Measurements from ENCODE around the gene PPP6C. TPM values are rescaled to one million over a fixed set of nuclear protein-coding genes. Genes with fewer than 3 reads are reported as not detected.

Gene PPP6C
- total RNA-seq (2014; rRNA removed; shearing (Covaris generic)) (46.4 and 55.0 TPM in 2 replicates), polyA plus RNA-seq (2016; fragmentation: Nextera tagmentation; extraction: Ambion mirVana) (31.9 and 32.7 TPM in 2 replicates)
- long read RNA-seq, full-length matches to known transcripts = 19 of 21 reads
- long read RNA-seq, partial matches to known transcripts = 0 of 21 reads
- long read RNA-seq, other reads (novel, unspliced or antisense) = 2 of 21 reads

DNA sequence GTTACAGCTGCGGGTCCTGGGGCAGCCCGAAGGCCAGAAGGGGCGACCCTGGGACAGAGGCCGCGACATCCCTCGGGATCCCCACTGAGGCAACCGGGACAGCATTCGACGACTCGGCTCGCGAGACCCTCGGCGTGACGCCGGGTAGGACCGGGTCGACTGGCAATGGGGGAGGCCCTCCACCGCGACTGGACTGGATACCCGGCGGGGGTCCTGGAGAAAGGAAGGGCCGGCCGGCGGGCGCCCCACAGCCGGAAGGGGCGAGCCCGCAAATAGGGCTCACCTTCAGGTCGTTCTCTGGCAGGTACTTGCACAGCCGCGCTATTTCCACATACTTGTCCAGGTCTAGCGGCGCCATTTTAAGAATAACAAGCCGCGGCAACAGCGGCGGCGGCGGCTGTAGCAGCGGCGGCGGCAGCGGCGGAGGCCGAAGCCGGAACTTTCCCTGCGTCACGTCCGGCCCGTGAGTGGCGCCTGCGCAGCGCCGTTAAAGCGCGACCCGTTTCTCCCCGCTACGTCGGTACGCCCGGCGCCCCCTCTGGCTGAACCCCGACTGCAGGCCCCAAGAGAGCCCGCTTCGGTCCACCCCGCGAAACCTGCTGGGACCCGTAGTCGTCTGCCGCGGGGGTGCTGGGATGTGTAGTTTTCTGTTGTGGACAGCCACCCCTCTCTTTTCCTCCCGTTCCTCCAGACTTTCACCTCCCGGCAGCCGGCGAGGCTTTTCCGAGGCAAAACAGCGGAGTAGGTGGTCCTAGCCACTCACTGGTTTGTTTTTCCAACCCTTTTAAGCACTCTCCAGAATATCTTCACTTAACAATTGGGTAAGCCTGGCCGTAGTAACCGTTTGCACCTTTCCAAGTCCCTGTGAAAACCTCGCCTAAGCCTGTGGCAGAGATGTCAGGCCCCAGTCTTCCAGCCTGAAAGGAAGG, at the start of gene PPP6C:
Gene PPP6C (minus strand): TSS at position 443 of the 929 bp plus-strand sequence. CDS start 85 bp downstream, at position 358.
- no peaks in the 10 kb centered on the region for H3K36me3 Mint-ChIP-seq (ENCODE audit: low read depth)
- ATAC-seq = peak; percentile 96
- peaks cover 49% of the 10 kb centered on the region for H3K79me2 ChIP-seq (replicated peaks; ENCODE audit: insufficient read depth)
- TF ChIP-seq ZNF114 (CRISPR knock-in tag; IDR thresholded peaks at IDR 0.05) (no peak), STAT1 (IDR thresholded peaks at IDR 0.05; ENCODE audit: unreplicated experiment) (no peak), JUNB (IDR thresholded peaks at IDR 0.05; ENCODE audit: unreplicated experiment) (no peak), CREB1 (CRISPR knock-in tag; IDR thresholded peaks at IDR 0.05; ENCODE audit: low read depth) (peak; percentile 95), ZNF331 (CRISPR knock-in tag; IDR thresholded peaks at IDR 0.05; ENCODE audit: low read depth) (no peak), POLR2AphosphoS5 (IDR thresholded peaks at IDR 0.05; ENCODE audit: low read depth) (peak; percentile 76), REST (IDR thresholded peaks at IDR 0.05; ENCODE audit: unreplicated experiment) (no peak), EZH2phosphoT487 (IDR thresholded peaks at IDR 0.05; ENCODE audit: unreplicated experiment) (no peak), NANOG (IDR thresholded peaks at IDR 0.05; ENCODE audit: borderline replicate concordance) (no peak), EZH2 (IDR thresholded peaks at IDR 0.05; ENCODE audit: low read depth, unreplicated experiment) (no peak)
- TF ChIP-seq, protein P1, sequence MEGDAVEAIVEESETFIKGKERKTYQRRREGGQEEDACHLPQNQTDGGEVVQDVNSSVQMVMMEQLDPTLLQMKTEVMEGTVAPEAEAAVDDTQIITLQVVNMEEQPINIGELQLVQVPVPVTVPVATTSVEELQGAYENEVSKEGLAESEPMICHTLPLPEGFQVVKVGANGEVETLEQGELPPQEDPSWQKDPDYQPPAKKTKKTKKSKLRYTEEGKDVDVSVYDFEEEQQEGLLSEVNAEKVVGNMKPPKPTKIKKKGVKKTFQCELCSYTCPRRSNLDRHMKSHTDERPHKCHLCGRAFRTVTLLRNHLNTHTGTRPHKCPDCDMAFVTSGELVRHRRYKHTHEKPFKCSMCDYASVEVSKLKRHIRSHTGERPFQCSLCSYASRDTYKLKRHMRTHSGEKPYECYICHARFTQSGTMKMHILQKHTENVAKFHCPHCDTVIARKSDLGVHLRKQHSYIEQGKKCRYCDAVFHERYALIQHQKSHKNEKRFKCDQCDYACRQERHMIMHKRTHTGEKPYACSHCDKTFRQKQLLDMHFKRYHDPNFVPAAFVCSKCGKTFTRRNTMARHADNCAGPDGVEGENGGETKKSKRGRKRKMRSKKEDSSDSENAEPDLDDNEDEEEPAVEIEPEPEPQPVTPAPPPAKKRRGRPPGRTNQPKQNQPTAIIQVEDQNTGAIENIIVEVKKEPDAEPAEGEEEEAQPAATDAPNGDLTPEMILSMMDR (conservative IDR thresholded peaks at IDR 0.05; ENCODE audit: low read depth in 2 of 2) = peak; percentile 49 to 74
- TF ChIP-seq, protein P2, sequence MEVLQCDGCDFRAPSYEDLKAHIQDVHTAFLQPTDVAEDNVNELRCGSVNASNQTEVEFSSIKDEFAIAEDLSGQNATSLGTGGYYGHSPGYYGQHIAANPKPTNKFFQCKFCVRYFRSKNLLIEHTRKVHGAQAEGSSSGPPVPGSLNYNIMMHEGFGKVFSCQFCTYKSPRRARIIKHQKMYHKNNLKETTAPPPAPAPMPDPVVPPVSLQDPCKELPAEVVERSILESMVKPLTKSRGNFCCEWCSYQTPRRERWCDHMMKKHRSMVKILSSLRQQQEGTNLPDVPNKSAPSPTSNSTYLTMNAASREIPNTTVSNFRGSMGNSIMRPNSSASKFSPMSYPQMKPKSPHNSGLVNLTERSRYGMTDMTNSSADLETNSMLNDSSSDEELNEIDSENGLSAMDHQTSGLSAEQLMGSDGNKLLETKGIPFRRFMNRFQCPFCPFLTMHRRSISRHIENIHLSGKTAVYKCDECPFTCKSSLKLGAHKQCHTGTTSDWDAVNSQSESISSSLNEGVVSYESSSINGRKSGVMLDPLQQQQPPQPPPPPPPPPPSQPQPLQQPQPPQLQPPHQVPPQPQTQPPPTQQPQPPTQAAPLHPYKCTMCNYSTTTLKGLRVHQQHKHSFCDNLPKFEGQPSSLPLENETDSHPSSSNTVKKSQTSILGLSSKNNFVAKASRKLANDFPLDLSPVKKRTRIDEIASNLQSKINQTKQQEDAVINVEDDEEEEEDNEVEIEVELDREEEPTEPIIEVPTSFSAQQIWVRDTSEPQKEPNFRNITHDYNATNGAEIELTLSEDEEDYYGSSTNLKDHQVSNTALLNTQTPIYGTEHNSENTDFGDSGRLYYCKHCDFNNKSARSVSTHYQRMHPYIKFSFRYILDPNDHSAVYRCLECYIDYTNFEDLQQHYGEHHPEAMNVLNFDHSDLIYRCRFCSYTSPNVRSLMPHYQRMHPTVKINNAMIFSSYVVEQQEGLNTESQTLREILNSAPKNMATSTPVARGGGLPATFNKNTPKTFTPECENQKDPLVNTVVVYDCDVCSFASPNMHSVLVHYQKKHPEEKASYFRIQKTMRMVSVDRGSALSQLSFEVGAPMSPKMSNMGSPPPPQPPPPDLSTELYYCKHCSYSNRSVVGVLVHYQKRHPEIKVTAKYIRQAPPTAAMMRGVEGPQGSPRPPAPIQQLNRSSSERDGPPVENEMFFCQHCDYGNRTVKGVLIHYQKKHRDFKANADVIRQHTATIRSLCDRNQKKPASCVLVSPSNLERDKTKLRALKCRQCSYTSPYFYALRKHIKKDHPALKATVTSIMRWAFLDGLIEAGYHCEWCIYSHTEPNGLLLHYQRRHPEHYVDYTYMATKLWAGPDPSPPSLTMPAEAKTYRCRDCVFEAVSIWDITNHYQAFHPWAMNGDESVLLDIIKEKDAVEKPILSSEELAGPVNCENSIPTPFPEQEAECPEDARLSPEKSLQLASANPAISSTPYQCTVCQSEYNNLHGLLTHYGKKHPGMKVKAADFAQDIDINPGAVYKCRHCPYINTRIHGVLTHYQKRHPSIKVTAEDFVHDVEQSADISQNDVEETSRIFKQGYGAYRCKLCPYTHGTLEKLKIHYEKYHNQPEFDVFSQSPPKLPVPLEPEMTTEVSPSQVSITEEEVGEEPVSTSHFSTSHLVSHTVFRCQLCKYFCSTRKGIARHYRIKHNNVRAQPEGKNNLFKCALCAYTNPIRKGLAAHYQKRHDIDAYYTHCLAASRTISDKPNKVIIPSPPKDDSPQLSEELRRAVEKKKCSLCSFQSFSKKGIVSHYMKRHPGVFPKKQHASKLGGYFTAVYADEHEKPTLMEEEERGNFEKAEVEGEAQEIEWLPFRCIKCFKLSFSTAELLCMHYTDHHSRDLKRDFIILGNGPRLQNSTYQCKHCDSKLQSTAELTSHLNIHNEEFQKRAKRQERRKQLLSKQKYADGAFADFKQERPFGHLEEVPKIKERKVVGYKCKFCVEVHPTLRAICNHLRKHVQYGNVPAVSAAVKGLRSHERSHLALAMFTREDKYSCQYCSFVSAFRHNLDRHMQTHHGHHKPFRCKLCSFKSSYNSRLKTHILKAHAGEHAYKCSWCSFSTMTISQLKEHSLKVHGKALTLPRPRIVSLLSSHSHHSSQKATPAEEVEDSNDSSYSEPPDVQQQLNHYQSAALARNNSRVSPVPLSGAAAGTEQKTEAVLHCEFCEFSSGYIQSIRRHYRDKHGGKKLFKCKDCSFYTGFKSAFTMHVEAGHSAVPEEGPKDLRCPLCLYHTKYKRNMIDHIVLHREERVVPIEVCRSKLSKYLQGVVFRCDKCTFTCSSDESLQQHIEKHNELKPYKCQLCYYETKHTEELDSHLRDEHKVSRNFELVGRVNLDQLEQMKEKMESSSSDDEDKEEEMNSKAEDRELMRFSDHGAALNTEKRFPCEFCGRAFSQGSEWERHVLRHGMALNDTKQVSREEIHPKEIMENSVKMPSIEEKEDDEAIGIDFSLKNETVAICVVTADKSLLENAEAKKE (CRISPR knock-in tag; IDR thresholded peaks at IDR 0.05) = no peak

More for the DNA sequence above, at the start of gene PPP6C:
- peak within 1 kb of the TSS; percentile 99 for H2AFZ ChIP-seq
- H3K9me2 ChIP-seq (ENCODE audit: insufficient read depth) = no peaks in the 10 kb centered on the region
- Mint-ChIP-seq H3K4me3 (peak within 1 kb of the TSS; percentile 95), H3K27me3 (ENCODE audit: insufficient read depth, low read depth, poor library complexity) (peaks cover 10% of the 10 kb centered on the region), H3K9me3 (no peaks in the 10 kb centered on the region), H3K4me1 (peaks cover 7% of the 10 kb centered on the region; the same call in 2 of the 3 replicates), H3K27ac (peak within 1 kb of the TSS; percentile 95)
- peak; percentile 99 for DNase-seq (ENCODE audit: low spot score)
- no peaks in the 10 kb centered on the region for H3K27me3 ChIP-seq (ENCODE audit: insufficient read depth)
- H4K20me1 ChIP-seq (replicated peaks; ENCODE audit: insufficient read depth) = peaks cover 35% of the 10 kb centered on the region
- H3K4me1 ChIP-seq (ENCODE audit: insufficient read depth) = peaks cover 4% of the 10 kb centered on the region; the same call in 1 of the 2 replicates
- H3K4me2 ChIP-seq = peak within 1 kb of the TSS; percentile 100
- H3K27ac ChIP-seq (ENCODE audit: low read depth) = peak within 1 kb of the TSS; percentile 93
- no peaks in the 10 kb centered on the region for H3K36me3 ChIP-seq (ENCODE audit: insufficient read depth)
- H3F3A ChIP-seq (replicated peaks; ENCODE audit: low read depth) = peaks cover 6% of the 10 kb centered on the region; the same call in 1 of the 2 replicates
- peak within 1 kb of the TSS; percentile 96 for H3K4me3 ChIP-seq
